Measurements from ENCODE around the gene CCDC12.

The CCDC12 gene

GRCh38 chr3:46944191-46944590 is 32.4 kb downstream of the CCDC12 start:
- TF ChIP-seq NFIC (IDR thresholded peaks at IDR 0.05) (no peak), ZBTB7A (IDR thresholded peaks at IDR 0.05; ENCODE audit: low read depth) (no peak), EGR1 (IDR thresholded peaks at IDR 0.05) (no peak), CREB1 (IDR thresholded peaks at IDR 0.05; ENCODE audit: low read depth) (no peak), USF1 (IDR thresholded peaks at IDR 0.05) (no peak), TAF1 (IDR thresholded peaks at IDR 0.05; ENCODE audit: low read depth) (no peak), MAX (IDR thresholded peaks at IDR 0.05) (no peak), TEAD4 (IDR thresholded peaks at IDR 0.05) (no peak), FOXM1 (IDR thresholded peaks at IDR 0.05; ENCODE audit: borderline replicate concordance, low read depth) (no peak), YY1 (IDR thresholded peaks at IDR 0.05; ENCODE audit: low read depth) (no peak), REST (IDR thresholded peaks at IDR 0.05; ENCODE audit: low read depth) (no peak), CEBPB (IDR thresholded peaks at IDR 0.05) (no peak), EP300 (IDR thresholded peaks at IDR 0.05; ENCODE audit: borderline replicate concordance) (no peak), TCF12 (IDR thresholded peaks at IDR 0.05; ENCODE audit: low read depth) (no peak), RAD21 (IDR thresholded peaks at IDR 0.05; ENCODE audit: low read depth) (no peak)

GRCh38 chr3:46943237-46944187 is 33.0 kb downstream of the CCDC12 start:
- TF ChIP-seq NFIC (IDR thresholded peaks at IDR 0.05) (no peak), RAD21 (IDR thresholded peaks at IDR 0.05; ENCODE audit: low read depth) (no peak), YY1 (IDR thresholded peaks at IDR 0.05; ENCODE audit: low read depth) (no peak), MAX (IDR thresholded peaks at IDR 0.05) (no peak), CEBPB (IDR thresholded peaks at IDR 0.05) (no peak), TCF12 (IDR thresholded peaks at IDR 0.05; ENCODE audit: low read depth) (no peak), REST (IDR thresholded peaks at IDR 0.05; ENCODE audit: low read depth) (no peak), ZBTB7A (IDR thresholded peaks at IDR 0.05; ENCODE audit: low read depth) (no peak), EP300 (IDR thresholded peaks at IDR 0.05; ENCODE audit: borderline replicate concordance) (no peak), FOXM1 (IDR thresholded peaks at IDR 0.05; ENCODE audit: borderline replicate concordance, low read depth) (no peak), TEAD4 (IDR thresholded peaks at IDR 0.05) (no peak), CREB1 (IDR thresholded peaks at IDR 0.05; ENCODE audit: low read depth) (no peak), USF1 (IDR thresholded peaks at IDR 0.05) (no peak), EGR1 (IDR thresholded peaks at IDR 0.05) (no peak), TAF1 (IDR thresholded peaks at IDR 0.05; ENCODE audit: low read depth) (no peak)

GRCh38 chr3:46942481-46943236 is 33.9 kb downstream of the CCDC12 start:
- TF ChIP-seq REST (IDR thresholded peaks at IDR 0.05; ENCODE audit: low read depth) (no peak), RAD21 (IDR thresholded peaks at IDR 0.05; ENCODE audit: low read depth) (no peak), ZBTB7A (IDR thresholded peaks at IDR 0.05; ENCODE audit: low read depth) (no peak), CREB1 (IDR thresholded peaks at IDR 0.05; ENCODE audit: low read depth) (no peak), NFIC (IDR thresholded peaks at IDR 0.05) (no peak), TCF12 (IDR thresholded peaks at IDR 0.05; ENCODE audit: low read depth) (no peak), TAF1 (IDR thresholded peaks at IDR 0.05; ENCODE audit: low read depth) (no peak), TEAD4 (IDR thresholded peaks at IDR 0.05) (no peak), MAX (IDR thresholded peaks at IDR 0.05) (no peak), CEBPB (IDR thresholded peaks at IDR 0.05) (no peak), FOXM1 (IDR thresholded peaks at IDR 0.05; ENCODE audit: borderline replicate concordance, low read depth) (no peak), EP300 (IDR thresholded peaks at IDR 0.05; ENCODE audit: borderline replicate concordance) (no peak), USF1 (IDR thresholded peaks at IDR 0.05) (no peak), EGR1 (IDR thresholded peaks at IDR 0.05) (no peak), YY1 (IDR thresholded peaks at IDR 0.05; ENCODE audit: low read depth) (no peak)
